ENCODE results near the gene EGLN2.
"Not testable (repeated sequence)": the region's sequence is repeated elsewhere in the genome, so short reads cannot be mapped to it uniquely, and the experiment has no call there.

Gene EGLN2

DNA sequence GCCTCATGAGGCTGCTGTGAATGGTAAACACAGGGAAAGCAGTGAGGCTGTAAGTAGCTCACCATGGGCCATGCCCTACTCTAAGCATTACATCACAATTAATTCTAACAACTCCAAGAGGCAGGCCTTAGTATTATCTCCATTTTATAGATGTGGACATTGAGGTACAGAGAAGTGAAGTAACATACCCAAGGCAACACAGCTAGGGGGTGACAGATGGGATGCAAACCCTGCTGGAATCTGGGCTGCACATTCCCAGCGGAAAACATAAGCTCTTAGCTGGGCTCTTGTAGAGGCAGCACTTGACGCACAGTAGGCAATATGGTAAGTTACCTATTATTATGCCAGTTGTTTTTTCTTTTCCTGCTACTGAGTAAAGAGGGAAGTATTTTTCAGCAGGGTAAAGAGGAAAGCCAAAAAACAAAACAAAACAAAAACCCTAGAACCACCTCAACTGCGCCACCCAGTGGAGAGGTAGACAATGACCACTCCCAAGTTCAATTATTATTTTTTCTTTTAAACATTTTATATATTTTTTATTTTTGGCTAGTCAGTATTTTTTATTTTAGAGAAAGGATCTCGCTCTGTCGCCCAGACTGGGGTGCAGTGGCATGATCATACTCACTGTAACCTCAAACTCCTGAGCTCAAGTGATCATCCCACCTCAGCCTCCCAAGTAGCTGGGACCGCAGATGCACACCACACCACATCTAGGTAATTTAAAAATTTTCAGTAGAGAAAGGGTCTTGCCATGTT lies 20.7 kb downstream of the EGLN2 start:
- not testable (repeated sequence) for DNase-seq

DNA sequence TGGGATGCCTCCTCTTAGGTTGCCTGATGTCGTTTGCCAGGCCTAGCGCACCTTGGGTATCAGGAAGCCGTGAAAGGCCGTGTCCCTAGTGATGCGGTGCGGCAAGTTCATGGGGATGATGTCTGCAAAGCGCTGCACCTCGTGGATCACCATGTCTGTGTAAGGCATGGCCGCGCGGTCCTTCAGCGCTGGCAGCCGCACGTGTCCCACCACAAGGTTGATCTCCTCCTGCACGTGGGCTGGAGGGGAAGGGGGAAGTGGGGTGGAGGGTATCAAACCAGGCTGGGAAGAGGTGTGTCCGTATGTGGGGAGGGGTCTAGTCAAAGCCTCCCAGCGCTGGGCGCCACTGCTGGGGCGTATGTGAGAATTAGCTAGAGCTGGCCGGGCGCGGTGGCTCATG lies 23.2 kb downstream of the EGLN2 start:
- DNase-seq, result no peak

DNA sequence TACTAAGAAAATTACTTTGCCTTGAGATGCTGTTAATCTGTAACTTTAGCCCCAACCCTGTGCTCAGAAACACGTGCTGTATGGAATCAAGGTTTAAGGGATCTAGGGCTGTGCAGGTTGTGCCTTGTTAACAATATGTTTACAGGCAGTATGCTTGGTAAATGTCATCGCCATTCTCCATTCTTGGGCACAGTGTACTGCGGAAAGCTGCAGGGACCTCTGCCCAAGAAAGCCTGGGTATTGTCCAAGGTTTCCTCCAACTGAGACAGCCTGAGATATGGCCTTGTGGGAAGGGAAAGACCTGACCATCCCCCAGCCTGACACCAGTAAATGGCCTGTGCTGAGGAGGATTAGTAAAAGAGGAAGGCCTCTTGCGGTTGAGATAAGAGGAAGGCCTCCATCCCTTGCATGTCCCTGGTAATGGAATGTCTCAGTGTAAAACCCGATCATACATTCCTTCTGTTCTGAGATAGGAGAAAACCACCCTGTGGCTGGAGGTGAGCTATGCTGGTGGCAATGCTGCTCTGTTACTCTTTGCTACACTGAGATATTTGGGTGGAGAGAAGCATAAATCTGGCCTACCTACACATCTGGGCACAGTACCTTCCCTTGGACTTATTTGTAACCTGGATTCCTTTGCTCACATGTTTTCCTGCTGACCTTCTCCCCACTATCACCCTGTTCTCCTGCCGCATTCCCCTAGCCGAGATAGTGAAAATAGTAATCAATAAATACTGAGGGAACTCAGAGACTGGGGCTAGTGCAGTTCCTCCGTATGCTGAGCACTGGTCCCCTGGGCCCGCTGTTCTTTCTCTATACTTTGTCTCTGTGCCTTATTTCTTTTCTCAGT lies 23.9 kb downstream of the EGLN2 start:
- not testable (repeated sequence) for DNase-seq

DNA sequence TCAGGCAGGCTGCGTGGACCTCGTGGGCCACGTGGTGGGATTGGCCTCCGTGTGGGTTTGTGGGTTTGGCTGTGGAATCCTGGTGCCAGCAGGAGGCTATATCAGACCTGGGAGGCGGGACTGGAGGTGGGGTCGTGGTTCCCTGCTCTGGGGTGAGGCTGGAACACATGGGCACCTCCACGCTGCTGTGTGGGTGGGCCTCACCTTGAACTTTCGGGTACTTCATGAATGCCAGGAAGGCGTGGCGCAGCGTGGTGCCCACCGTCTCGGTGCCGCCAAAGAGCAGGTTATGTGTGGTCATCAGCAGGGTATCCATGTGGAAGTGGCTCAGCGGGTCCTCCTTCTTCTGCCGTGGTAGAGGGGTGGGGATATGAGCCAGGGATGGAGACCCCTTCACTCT lies 25.9 kb downstream of the EGLN2 start:
- not testable (repeated sequence) for DNase-seq

DNA sequence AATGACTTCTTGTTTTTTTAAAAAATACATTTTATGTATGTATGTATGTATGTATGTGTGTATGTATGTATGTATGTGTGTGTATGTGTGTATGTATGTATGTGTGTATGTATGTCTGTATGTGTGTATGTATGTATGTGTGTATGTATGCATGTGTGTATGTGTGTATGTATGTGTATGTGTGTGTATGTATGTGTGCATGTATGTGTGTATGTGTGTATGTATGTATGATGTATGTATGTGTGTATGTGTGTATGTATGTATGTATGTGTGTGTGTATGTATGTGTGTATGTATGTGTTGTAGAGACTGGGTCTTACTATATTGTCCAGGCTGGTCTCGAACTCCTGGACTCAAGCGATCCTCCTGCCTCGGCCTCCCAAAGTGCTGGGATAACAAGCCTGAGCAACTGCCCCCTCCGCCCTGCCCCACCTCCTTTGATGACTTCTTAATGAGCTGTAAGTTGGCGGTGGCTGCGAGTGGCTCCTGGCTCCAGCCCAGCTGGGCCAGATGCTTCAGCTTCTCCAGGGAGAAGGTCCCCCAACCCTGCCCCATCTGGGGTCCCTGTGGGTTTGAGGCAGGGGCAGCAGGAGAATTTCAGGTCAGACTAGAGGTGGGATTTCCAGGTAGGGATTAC lies 26.6 kb downstream of the EGLN2 start:
- not testable (repeated sequence) for DNase-seq

DNA sequence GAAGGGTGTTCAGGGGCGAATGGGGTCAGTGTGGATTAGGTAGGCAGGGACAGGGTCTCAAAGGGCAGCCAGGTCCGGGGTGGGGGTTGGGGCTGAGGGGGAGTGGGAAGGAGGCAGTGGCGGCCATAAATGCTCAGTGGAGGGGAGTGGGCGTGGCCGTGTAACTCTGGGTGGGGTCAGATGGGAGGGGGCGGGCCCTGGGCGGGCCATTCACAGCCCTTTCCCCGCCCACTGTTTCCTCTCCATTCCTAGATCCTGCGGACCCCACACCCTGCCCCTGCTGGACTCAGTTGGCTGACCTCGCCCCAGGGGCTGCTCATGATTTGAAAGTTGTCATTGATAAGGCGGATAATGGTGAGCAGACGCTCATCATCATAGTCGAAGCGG lies 27.3 kb downstream of the EGLN2 start:
- not testable (repeated sequence) for DNase-seq

DNA sequence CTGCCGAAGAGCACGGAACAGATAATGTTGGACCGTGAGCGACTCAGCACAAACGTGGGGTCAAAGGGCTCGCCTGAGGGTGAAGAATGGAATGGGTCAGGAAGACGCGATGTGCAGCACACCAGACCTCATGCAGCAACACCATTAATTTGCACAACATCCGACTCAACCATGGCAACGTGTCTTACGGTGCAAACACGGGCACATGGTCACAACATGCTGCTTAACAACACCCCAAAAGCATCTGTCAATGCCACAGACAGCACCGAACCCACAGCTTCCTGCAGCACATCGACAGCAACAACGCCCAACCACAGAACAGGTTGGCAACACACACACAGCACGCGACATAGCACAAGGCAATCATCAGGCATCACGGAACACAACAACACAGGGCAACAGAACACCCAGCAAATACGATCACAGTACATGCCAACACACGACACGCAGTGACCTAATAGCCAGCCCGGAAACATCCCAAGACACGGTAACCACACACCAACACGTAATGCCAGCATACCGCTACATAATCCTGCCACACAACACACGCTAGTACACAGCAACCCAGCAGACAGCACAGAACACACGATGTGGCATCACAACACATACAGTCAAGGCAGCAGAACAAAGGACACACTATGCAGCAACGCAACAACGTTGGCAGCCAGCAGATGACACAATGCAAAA lies 27.9 kb downstream of the EGLN2 start:
- DNase-seq, result not testable (repeated sequence)

DNA sequence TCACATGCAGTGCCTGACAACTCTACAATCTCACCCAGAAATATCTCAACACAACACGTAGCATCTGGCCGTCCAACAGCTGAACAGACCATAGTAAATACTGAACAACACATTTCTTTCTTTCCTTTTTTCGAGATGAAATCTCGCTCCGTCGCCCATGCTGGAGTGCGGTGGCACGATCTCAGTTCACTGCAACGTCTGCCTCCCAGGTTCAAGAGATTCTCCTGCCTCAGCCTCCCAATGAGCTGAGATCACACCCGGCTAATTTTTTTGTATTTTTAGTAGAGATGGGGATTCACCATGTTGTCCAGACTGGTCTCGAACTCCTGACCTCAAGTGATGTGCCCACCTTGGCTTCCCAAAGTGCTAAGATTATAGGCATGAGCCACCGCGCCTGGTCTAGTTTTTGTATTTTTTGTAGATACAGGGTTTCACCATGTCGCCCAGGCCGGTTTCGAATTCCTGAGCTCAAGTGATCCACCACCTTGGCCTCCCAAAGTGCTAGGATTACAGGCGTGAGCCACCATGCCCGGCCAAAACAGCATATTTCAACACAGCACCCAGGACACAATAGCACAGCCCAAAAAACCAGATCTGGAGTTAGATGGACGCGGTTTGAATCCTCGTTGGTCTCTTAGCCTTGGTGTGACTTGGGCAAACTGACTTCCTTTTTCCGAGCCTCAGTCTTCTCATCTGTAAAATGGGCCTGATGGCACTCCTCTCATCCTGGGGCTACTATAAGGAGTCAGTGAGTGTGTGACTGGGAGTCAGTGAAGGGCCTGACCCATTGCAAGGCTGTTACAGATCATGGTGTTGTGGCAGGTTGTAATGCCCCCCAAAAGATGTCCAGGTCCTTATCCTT lies 28.6 kb downstream of the EGLN2 start:
- DNase-seq, result no peak

DNA sequence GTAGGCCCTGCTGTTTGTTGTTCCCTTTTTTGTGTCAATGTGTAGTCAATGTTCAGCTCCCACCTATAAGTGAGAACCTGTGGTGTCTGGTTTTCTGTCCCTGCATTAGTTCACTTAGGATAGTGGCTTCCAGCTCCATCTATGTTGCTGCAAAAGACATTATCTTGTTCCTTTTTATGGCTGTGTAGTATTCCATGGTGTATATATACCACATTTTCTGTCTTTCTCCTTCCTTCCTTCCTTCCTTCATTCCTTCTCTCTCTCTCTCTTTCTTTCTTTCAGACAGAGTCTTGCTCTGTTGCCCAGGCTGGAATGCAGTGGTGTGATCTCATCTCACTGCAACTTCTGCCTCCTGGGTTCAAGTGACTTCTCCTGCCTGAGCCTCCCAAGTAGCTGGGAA lies 30.2 kb downstream of the EGLN2 start:
- no peak for DNase-seq

DNA sequence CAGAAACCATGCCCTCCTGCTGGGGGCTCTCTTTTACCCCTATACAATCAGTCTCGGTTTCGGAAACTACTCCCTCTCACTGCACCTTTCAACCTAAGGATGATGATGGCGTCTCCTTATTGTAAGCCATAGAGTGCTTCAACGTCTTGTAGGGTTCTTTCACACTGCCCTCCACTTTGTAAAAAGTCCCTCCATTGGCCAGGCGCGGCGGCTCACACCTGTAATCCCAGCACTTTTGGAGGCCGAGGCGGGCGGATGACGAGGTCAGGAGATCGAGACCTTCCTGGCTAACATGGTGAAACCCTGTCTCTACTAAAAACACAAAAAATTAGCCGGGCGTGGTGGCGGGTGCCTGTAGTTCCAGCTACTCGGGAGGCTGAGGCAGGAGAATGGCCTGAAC lies 31.8 kb downstream of the EGLN2 start:
- DNase-seq, result not testable (repeated sequence)

DNA sequence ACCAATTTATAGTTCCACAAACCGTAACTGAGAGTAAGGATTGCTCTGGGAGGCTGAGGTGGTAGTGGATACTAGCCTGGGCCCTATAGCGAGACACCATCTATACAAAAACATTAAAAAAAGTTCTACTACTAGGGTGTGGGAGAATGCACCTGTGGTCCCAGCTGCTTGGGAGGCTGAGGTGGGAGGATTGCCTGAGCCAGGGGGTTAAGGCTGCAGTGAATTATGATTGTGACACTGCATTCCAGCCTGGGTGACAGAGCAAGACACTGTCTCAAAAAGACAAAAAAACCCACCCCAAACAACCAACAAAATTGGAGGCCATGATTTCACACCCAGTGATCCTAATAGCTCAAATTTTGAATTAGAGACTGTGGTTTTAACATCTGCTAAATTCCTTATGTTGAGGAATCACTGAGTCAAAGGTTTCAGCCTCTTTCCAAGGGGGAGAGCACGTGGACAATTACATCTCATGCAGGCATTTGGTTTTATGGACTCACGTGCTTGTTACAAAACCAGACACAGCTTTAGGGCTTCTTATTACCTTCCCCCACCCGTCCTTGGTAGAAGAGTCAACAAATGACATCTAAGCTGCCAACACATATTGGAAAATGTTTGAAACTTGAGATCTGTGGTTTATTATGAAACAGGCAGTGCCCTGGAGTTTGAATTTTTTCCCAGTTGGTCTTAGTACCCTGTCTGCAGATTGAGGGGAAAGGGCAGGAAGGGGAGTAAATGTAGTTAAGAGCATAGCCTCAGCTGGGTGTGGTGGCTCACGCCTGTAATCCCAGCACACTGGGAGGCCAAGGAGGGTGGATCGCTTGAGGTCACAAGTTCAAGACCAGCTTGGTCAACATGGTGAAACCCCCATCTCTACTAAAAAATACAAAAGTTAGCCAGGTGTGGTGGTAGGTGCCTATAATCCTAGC lies 32.8 kb downstream of the EGLN2 start:
- no peak for DNase-seq

DNA sequence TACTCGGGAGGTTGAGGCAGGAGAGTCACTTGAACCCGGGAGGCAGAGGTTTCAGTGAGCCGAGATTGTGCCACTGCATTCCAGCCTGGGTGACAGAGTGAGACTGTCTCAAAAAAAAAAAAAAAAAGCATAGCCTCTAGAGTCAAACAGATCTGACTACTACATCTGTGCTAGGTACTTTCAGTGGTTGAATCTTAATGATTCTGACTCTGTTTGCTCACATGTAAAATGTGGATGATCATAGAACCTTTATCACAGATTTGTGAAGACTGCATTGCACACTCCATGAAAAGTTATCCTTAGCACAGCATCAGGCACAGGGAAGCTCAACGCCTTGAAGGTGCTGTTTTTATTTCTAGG lies 33.4 kb downstream of the EGLN2 start:
- DNase-seq, result not testable (repeated sequence)

DNA sequence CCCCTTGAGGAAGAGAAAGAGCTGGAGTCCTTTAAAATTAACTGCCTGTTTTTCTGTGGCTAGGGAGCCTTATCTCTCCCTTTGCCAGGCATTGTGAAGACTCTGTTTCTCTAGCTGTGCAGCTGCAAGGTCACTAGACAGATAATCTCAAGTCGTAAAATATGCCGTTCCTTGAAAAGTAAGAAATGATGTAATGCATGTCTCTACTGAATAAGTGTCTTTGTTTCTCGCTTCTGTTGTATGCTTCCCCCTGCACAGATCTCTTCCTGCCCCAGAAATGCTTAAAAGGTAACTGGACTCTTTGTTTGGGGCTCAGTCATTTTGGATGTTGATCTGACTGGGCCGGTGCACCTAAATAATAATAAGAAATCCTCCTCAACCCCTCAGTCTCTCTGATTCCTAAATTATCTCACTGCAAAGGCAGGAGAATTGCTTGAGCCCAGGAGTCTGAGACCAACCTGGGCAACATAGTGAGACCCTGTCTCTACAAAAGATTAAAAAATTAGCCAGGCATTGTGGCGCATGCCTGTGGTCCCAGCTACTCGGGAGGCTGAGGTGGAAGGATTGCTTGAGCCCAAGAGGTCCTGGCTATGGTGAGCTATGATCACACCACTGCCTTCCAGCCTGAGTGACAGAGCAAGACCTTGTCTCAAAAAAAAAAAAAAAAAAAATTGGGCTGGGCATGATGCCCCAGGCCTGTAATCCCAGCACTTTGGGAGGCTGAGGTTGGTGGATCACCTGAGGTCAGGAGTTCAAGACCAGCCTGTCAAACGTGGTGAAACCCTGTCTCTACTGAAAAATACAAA lies 34.9 kb downstream of the EGLN2 start:
- not testable (repeated sequence) for DNase-seq

DNA sequence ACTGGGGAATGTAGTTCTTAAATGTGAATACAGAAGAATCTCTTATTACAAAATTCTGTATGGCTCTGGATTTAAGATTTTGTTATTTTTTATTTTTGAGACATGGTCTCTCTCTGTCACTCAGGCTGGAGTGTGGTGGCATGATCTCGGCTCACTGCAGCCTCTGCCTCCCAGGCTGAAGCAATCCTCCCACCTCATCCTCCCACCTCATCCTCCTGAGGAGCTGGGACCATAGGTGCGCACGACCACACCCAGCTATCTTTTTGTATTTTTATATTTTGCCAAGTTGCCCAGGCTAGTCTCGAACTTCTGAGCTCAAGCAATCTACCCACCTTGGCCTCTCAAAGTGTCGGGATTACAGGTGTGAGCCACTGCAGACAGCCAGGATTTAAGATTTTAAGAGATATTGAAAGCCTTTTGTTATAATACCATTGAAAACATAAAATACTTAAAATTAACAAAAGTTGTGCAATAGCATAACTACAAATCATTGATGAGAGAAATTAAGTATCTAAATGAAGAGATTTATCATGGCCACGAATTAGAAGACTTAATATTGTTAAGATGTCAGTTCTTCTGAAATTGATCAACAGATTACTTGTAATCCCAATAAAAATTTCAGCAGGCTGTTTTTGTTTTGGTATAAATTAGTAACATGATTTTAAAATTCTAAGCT lies 37.9 kb downstream of the EGLN2 start:
- DNase-seq, result no peak

DNA sequence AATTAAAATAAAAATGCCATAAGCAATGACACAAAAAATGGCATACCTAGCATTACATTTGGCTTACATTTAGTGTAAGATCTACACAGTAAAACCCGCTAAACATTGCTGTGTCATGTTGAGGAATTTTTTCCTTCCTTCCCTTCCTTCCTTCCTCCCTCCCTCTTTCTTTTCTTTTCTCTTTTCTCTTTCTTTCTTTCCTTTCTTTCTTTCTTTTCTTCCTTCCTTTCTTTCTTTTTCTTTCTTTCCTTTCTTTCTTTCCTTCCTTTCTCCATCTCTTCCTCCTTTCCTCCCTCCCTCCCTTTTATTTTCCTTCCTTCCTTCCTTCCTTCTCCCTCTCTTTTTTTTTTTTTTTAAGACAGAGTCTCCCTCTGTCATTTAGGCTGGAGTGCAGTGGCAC lies 39.5 kb downstream of the EGLN2 start:
- DNase-seq, result not testable (repeated sequence)

DNA sequence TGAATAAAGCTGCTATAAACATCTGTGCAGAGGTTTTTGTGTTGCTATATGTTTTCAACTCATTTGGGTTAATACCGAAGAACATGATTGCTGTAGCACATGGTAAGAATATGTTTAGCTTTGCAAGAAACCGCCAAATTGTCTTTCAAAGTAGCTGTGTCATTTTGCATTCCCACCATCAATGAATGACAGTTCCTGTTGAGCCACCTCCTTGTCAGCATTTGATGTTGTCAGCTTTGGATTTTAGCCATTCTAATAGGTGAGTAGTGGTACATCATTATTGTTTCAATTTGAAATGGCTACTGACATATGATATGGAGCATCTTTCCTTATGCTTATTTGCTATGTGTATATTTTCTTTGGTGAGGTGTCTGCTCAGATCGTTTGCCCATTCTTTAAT lies 43.0 kb downstream of the EGLN2 start:
- DNase-seq, result not testable (repeated sequence)

DNA sequence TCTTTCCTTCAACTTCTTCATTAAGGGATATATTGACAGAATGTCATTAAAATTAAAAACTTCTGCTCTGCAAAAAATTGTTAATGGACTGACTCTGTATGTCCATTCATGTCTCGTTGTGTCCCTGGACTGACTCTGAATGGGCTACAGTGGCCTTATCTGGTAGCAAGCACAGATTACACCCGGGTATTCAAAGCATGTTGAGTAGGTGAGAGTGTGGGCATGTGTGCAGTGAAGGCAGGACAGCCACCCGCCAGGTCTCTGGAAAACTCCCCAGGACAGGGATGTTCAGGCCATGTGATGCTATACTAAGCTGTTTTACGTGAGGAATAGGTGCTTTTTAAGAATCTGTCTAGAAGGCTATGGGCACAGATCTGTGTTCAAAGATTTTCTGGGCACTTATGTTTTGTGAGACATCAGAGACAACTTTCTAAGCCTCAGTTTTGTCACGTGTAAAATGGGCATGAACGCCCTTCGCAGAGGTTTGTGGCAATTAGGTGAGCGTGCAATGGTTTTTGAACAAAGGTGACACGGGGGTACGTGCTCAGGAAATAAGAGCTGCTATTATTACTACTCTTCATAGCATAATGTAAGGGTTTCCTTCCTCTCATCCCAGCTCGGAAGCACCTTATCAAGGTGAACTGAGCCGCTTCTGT lies 44.1 kb downstream of the EGLN2 start:
- not testable (repeated sequence) for DNase-seq

DNA sequence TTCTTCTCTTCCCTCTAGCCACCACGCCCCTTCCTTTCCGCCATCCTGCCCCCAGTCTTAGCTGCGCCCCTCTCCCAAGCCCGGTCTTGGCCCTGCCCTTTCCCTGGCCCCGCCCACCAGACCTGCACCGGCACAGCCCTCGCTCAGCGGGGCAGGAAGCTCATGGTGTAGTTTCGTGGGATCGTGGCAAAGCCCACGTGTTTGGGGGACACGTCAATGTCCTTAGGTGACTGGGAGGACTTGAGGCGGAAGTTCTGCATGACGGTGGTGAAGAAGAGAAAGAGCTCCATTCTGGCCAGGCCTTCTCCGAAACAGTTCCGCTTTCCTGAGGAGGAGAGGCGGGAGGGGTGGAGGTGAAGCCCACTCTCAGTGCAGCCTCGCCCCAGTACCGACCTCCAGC lies 44.7 kb downstream of the EGLN2 start:
- DNase-seq, result not testable (repeated sequence)

DNA sequence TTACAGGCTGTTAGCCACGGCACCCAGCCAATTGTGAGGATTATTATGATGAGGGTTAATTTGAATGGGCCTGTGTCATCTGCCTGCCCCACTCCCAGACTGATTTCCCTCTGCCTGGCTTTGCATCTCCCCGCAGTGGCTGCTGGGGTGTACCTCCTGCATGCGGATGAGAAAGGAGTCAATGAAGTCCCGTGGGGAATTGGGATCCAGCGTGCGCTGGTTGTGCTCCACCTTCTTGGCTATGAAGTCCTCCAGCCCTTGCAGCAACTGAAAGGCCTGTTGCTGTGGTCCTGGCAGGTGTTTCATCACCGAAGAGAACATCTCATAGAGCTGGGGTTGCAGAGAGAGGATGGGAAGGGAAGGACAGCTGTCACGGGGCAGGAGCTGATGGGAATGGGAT lies 47.7 kb downstream of the EGLN2 start:
- not testable (repeated sequence) for DNase-seq
